ENCODE data around the gene TATDN2.
A peak's percentile ranks its signal among the peaks of the same experiment; 100 is the strongest.
"Not testable (repeated sequence)": the region's sequence is repeated elsewhere in the genome, so short reads cannot be mapped to it uniquely, and the experiment has no call there.

TATDN2 gene

GRCh38 chr3:10235551-10235950 is 12.7 kb upstream of the TATDN2 start:
- no peak overlapping the region for H3K4me3 ChIP-seq (ENCODE audit: low read depth, low read length)

GRCh38 chr3:10238345-10239183 is 9.7 kb upstream of the TATDN2 start:
- H3K4me3 ChIP-seq (ENCODE audit: low read depth, low read length): no peak overlapping the region

GRCh38 chr3:10240799-10241198 is 7.5 kb upstream of the TATDN2 start:
- no peak overlapping the region for H3K4me3 ChIP-seq (ENCODE audit: low read depth, low read length)

GRCh38 chr3:10242182-10243065 is 5.8 kb upstream of the TATDN2 start:
- H3K4me3 ChIP-seq (ENCODE audit: low read depth, low read length): no peak overlapping the region

DNA sequence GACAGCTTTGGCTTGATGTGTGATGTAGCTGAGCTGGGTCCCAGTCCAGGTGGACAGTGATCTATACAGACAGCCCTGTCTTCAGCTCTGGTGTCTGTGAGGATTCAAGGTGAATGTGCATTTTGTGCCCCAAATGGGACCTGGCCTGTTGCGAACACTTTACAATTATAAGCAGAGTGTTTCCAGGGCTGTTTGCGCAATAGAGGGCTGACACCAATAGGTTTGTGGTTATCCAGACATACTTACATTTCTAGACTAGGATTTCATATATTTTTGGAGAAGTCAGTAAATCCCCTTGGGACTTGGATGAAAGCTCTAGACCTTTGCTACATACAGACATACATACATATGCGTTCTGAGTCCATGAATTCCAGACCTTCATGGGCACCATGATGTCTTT is 4.2 kb upstream of the TATDN2 start:
- no peak overlapping the region for H3K4me3 ChIP-seq (ENCODE audit: low read depth, low read length)

DNA sequence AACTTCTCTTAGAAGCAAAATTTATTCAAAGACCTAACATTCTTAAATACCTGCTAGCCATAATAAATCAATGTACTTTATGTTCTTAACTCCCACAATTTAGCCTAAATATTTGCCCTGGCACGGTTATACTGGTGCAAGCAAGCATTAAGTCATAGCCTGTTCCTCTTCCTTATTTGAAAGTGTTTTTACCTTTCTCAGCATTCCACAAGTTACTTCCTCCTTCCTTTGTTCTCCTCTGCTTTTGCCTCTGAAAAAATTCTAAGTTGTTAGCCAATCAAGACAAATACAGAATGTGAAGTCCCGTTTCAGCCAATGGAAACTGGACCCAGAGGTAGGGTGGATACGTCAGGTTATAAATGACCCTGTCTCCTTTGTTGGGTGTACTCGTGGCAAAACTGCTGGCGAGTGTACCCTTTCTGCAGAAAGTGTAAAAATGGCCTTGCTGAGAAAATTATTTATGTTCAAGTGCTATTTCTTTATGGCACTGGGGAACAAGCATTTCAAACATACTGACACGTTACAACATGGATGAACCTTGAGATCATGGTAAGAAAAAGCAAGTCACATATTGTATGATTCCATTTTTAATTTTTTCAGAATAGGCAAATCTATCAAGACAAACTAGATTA is 3.1 kb upstream of the TATDN2 start:
- no peak overlapping the region for H3K4me3 ChIP-seq (ENCODE audit: low read depth, low read length)

DNA sequence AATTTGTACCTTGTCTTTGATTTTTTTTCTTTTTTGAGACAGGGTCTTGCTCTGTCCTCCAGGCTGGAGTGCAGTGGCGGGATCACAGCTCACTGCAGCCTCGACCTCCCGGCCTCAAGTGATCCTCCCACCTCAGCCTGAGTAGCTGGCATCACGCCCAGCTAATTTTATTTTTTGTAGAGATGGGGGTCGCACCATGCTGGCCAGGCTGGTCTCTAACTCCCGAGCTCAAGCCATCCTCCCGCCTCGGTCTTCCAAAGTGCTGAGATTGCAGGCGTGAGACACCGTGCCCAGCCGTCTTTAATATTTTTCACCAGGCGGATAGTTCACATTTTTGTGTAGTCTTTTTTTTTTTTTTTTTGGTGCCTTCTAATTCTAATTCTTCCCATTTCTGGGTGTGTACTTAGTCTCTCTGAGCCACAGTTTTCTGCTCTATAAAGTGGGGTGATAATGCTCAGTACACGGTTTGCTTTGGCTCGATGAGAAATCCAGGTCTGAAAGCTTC is 528 bp upstream of the TATDN2 start:
- no peak overlapping the region for H3K4me3 ChIP-seq (ENCODE audit: low read depth, low read length)

DNA sequence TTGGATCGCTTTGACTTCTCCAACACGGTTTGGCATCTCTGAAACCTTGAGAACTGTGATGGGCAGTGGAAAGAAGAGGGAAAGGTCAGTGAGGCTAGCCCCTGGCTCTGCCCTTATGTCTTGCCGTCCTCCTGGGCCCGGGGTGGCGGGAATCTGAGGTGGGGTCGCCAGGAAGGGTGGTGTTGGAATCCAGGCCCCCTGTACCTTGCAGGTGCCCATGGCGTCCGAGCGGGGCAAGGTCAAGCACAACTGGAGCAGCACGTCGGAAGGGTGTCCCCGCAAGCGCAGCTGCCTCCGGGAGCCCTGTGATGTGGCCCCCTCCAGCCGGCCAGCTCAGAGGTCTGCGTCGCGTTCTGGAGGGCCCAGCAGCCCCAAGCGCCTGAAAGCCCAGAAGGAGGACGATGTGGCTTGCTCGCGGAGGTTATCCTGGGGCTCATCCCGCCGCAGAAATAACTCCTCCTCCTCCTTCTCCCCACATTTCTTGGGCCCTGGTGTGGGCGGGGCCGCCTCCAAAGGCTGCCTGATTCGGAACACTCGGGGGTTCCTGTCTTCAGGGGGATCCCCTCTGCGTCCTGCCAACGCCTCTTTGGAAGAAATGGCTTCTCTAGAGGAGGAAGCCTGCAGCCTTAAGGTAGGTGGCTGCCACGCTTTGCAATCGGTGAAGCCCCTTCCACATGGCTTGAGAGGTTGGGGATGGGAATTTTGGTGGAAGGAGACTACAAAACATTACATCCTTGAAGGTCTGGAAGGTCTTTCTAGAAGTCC is 907 bp downstream of the TATDN2 start:
- peak overlapping the region; percentile 78 for H3K4me3 ChIP-seq (ENCODE audit: low read depth, low read length)

- peak overlapping the region; percentile 78 for H3K4me3 ChIP-seq (ENCODE audit: low read depth, low read length)
Measured at GRCh38 chr3:10249833-10250232, 1.6 kb downstream of the TATDN2 start.

GRCh38 chr3:10251006-10251405 is 2.7 kb downstream of the TATDN2 start:
- no peak overlapping the region for H3K4me3 ChIP-seq (ENCODE audit: low read depth, low read length)

DNA sequence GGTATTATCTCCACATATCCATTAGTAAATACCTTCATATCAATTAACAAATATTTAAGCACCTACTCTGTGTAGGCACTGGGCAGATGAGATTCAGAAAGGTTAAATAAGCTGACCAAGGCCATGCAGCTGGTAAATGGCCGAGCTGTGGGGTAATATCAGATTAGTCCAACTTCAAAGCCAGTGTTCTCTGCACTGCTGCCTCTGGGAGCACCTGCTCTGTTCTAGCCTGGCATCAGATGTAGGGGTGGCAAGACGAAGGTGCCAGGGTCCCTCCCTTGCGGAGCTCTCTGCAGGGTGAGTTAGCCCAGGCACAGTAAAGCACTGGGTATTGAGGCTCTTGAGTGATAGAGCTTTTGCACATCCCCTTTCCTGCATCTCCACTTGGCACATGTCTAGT is 5.5 kb downstream of the TATDN2 start:
- H3K4me3 ChIP-seq (ENCODE audit: low read depth, low read length): no peak overlapping the region

- H3K4me3 ChIP-seq (ENCODE audit: low read depth, low read length): no peak overlapping the region
Measured at GRCh38 chr3:10255835-10256234, 7.6 kb downstream of the TATDN2 start.

DNA sequence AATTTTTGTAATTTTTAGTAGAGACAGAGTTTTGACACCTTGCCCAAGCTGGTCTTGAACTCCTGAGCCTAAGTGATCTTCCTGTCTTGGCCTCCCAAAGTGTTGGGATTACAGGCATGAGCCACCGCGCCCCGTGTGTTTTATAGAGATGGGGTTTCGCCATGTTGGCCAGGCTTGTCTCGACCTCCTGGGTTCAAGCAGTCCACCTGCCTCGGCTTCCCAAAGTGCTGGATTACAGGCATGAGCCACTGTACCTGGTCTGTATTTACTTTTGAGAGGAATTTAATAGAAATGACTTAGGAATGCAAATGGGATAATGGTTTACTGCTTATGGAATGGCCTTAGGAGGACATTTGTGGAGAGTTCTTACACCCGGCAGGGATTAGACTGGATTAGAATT is 10.8 kb downstream of the TATDN2 start:
- no peak overlapping the region for H3K4me3 ChIP-seq (ENCODE audit: low read depth, low read length)

DNA sequence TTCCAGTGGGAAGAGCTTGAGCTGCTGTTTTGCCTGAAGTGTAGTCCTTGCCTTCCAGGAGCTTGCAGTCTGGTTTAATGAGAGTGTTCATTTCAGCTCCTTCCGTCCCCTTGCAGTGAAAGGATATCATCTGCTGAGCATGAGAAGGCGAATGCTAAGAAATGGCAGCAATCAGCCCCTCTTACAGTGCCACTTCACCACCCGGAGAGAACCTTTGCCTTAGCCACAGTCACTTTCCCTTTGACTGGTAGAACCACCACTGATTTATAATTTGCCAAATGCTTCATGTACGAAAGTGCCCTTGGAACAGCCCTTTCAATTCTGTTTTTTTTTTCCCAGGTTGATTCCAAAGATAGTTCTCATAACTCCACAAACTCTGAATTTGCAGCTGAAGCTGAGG is 11.5 kb downstream of the TATDN2 start:
- no peak overlapping the region for H3K4me3 ChIP-seq (ENCODE audit: low read depth, low read length)

DNA sequence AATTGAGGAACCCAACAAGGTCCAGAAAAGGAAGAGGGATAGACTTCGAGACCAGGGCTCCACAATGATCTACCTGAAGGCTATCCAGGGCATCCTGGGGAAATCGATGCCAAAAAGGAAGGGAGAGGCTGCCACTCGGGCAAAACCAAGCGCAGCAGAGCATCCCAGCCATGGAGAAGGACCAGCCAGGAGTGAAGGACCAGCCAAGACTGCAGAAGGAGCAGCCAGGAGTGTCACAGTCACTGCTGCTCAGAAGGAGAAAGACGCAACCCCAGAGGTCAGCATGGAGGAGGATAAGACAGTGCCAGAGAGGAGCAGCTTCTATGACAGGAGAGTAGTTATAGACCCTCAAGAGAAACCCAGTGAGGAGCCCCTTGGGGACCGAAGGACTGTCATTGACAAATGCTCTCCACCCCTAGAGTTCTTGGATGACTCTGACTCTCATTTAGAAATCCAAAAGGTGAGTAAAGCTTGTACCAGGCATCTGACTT is 12.0 kb downstream of the TATDN2 start:
- H3K4me3 ChIP-seq (ENCODE audit: low read depth, low read length): no peak overlapping the region

- no peak overlapping the region for H3K4me3 ChIP-seq (ENCODE audit: low read depth, low read length)
Measured at GRCh38 chr3:10262027-10262426, 13.8 kb downstream of the TATDN2 start.

GRCh38 chr3:10263646-10264363 is 15.5 kb downstream of the TATDN2 start:
- no peak overlapping the region for H3K4me3 ChIP-seq (ENCODE audit: low read depth, low read length)

GRCh38 chr3:10265833-10266232 is 17.6 kb downstream of the TATDN2 start:
- H3K4me3 ChIP-seq (ENCODE audit: low read depth, low read length): no peak overlapping the region

- not testable (repeated sequence) for H3K4me3 ChIP-seq (ENCODE audit: low read depth, low read length)
Measured at GRCh38 chr3:10266936-10267335, 18.7 kb downstream of the TATDN2 start.

DNA sequence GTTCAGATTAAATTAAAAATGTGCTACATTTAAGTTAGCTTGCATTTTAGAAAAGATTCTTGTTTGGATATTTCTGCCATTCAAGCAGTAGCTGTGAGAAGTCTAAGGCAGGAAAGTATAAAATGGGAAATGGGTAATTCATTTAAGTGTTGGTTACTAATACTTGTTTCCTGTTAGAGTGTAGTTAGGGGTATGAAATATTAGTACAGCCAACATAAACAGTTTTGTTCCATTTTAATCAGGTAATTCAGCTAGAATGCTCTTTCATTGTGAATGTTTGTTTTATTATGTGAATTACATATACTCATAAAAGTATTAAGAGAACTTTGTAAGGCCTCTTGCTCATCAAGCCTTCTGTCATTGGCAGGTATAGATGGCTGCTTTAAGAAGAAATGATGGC is 19.9 kb downstream of the TATDN2 start:
- no peak overlapping the region for H3K4me3 ChIP-seq (ENCODE audit: low read depth, low read length)
